Mesendoderm (in vitro differentiated cells): ENCODE data around the gene ALS2.

ENCODE experiments used
- DNase-seq: peaks from one replicate; pipeline ENCODE4 v3.0.0; 2013
- H2AK5ac ChIP-seq: 2 replicates; pipeline ENCODE4 v1.6.1; 2013; ENCODE audit warnings: low read length, inconsistent platforms
- H2BK120ac ChIP-seq: 2 replicates; pipeline ENCODE4 v1.6.1; 2013; ENCODE audit warnings: low read depth, mild to moderate bottlenecking, low read length, moderate library complexity, mixed read lengths
- H2BK15ac ChIP-seq: replicated peaks from 2 replicates; pipeline ENCODE4 v1.6.1; 2013; ENCODE audit warnings: low read depth, mild to moderate bottlenecking, moderate library complexity
- H2BK5ac ChIP-seq: 2 replicates; pipeline ENCODE4 v1.6.1; 2013; ENCODE audit warnings: low read length, inconsistent platforms
- H3K18ac ChIP-seq: 2 replicates; pipeline ENCODE4 v1.6.1; 2013; ENCODE audit warnings: mild to moderate bottlenecking, low read length, mixed read lengths
- H3K23ac ChIP-seq: one replicate; pipeline ENCODE4 v1.6.1; 2013; ENCODE audit warnings: low read length
- H3K27ac ChIP-seq: 2 replicates; pipeline ENCODE4 v1.5.1; 2013; ENCODE audit warnings: low read depth, mild to moderate bottlenecking, inconsistent platforms, low read length, moderate library complexity
- H3K27me3 ChIP-seq: 2 replicates; pipeline ENCODE4 v1.6.1; 2013; ENCODE audit warnings: low read length, control low read depth, mild to moderate bottlenecking, inconsistent platforms; ENCODE audit not compliant: insufficient read depth, poor library complexity
- H3K36me3 ChIP-seq: 2 replicates; pipeline ENCODE4 v1.6.1; 2013; ENCODE audit warnings: low read length, inconsistent platforms; ENCODE audit not compliant: control insufficient read depth, insufficient read depth
- H3K4ac ChIP-seq: one replicate; pipeline ENCODE4 v1.6.1; 2013; ENCODE audit warnings: low read depth, mild to moderate bottlenecking, low read length, moderate library complexity
- H3K4me1 ChIP-seq: 2 replicates; pipeline ENCODE4 v1.6.1; 2013; ENCODE audit warnings: low read depth, low read length, inconsistent platforms; ENCODE audit not compliant: control insufficient read depth
- H3K4me2 ChIP-seq: 2 replicates; pipeline ENCODE4 v1.6.1; 2013; ENCODE audit warnings: low read length
- H3K4me3 ChIP-seq: 2 replicates; pipeline ENCODE4 v1.5.1; 2013; ENCODE audit warnings: mild to moderate bottlenecking, low read length
- H3K56ac ChIP-seq: one replicate; pipeline ENCODE4 v1.6.1; 2013; ENCODE audit warnings: low read length
- H3K79me1 ChIP-seq: 2 replicates; pipeline ENCODE4 v1.6.1; 2013; ENCODE audit warnings: low read length, inconsistent platforms
- H3K79me2 ChIP-seq: 2 replicates; pipeline ENCODE4 v1.6.1; 2013; ENCODE audit warnings: mild to moderate bottlenecking, low read length; ENCODE audit not compliant: control insufficient read depth, insufficient read depth
- H3K9ac ChIP-seq: 2 replicates; pipeline ENCODE4 v1.6.1; 2013; ENCODE audit warnings: low read length, inconsistent platforms
- H4K5ac ChIP-seq: one replicate; pipeline ENCODE4 v1.6.1; 2013; ENCODE audit warnings: low read length
- H4K8ac ChIP-seq: one replicate; pipeline ENCODE4 v1.6.1; 2013; ENCODE audit warnings: low read depth, mild to moderate bottlenecking, control low read depth, low read length, moderate library complexity
- WGBS: extraction: QIAGEN DNeasy Blood & Tissue Kit; methylation state at CpG from one replicate; pipeline ENCODE4 v1.1.7; 2013; ENCODE audit warnings: low lambda C conversion rate, missing lambda C conversion rate; ENCODE audit not compliant: insufficient coverage; ENCODE audit errors: extremely low coverage; 5-methylcytosine and 5-hydroxymethylcytosine counted together

Gene ALS2

GRCh38 chr2:201784563-201784962 is 3.8 kb upstream of the ALS2 start:
- H3K9ac ChIP-seq = no peak overlapping the region
- H3K27me3 ChIP-seq = no peaks in the 10 kb centered on the region
- no peaks in the 10 kb centered on the region for H3K79me1 ChIP-seq
- peaks cover 7% of the 10 kb centered on the region for H3K79me2 ChIP-seq
- peaks cover 2% of the 10 kb centered on the region for H3K4me1 ChIP-seq
- H4K5ac ChIP-seq = no peak overlapping the region
- H4K8ac ChIP-seq = no peak overlapping the region
- no peak overlapping the region for H3K23ac ChIP-seq
- no peak for DNase-seq
- H2BK5ac ChIP-seq = no peak overlapping the region
- H3K27ac ChIP-seq = no peak overlapping the region
- H2BK15ac ChIP-seq = no peak overlapping the region
- no peak overlapping the region for H3K56ac ChIP-seq
- no peaks in the 10 kb centered on the region for H3K36me3 ChIP-seq
- no peak overlapping the region for H2AK5ac ChIP-seq
- no peak overlapping the region for H3K4me3 ChIP-seq
- WGBS = no CpG with 5 or more reads among the region's 1 CpG
- no peak overlapping the region for H3K4me2 ChIP-seq
- H2BK120ac ChIP-seq = no peak overlapping the region
- H3K18ac ChIP-seq = no peak overlapping the region
- H3K4ac ChIP-seq = no peak overlapping the region

GRCh38 chr2:201781557-201782051 is 871 bp upstream of the ALS2 start:
- H3K4me1 ChIP-seq = peaks cover 2% of the 10 kb centered on the region
- peak overlapping the region; percentile 95 for H3K56ac ChIP-seq
- no peak overlapping the region for H2BK15ac ChIP-seq
- no peaks in the 10 kb centered on the region for H3K36me3 ChIP-seq
- H3K79me1 ChIP-seq = no peaks in the 10 kb centered on the region
- H3K4me2 ChIP-seq = peak overlapping the region; percentile 79
- H2BK5ac ChIP-seq = no peak overlapping the region
- no peak overlapping the region for H2AK5ac ChIP-seq
- H3K27ac ChIP-seq = no peak overlapping the region
- peaks cover 16% of the 10 kb centered on the region for H3K79me2 ChIP-seq
- no peak overlapping the region for H3K23ac ChIP-seq
- H2BK120ac ChIP-seq = no peak overlapping the region
- peak overlapping the region; percentile 28 for H4K5ac ChIP-seq
- H3K18ac ChIP-seq = no peak overlapping the region
- peak overlapping the region; percentile 90 for H3K4me3 ChIP-seq
- H4K8ac ChIP-seq = peak overlapping the region; percentile 67
- no peak for DNase-seq
- no peak overlapping the region for H3K4ac ChIP-seq
- H3K9ac ChIP-seq = peak overlapping the region; percentile 58
- no CpG with 5 or more reads among the region's 15 CpGs for WGBS
- no peaks in the 10 kb centered on the region for H3K27me3 ChIP-seq

- H2BK5ac ChIP-seq = peak overlapping the region; percentile 20
- no peak overlapping the region for H2AK5ac ChIP-seq
- H3K4me2 ChIP-seq = peak overlapping the region; percentile 43
- no peak overlapping the region for H3K23ac ChIP-seq
- peak overlapping the region; percentile 93 for H3K27ac ChIP-seq
- no CpG with 5 or more reads among the region's 22 CpGs for WGBS
- H3K4ac ChIP-seq = no peak overlapping the region
- H3K18ac ChIP-seq = peak overlapping the region; percentile 77
- H3K4me3 ChIP-seq = peak overlapping the region; percentile 90
- no peak overlapping the region for H4K5ac ChIP-seq
- no peak overlapping the region for H2BK120ac ChIP-seq
- no peaks in the 10 kb centered on the region for H3K36me3 ChIP-seq
- peaks cover 18% of the 10 kb centered on the region for H3K79me2 ChIP-seq
- peak overlapping the region; percentile 93 for H3K9ac ChIP-seq
- no peaks in the 10 kb centered on the region for H3K27me3 ChIP-seq
- peaks cover 4% of the 10 kb centered on the region for H3K4me1 ChIP-seq
- H2BK15ac ChIP-seq = no peak overlapping the region
- H3K79me1 ChIP-seq = peaks cover 2% of the 10 kb centered on the region
- H3K56ac ChIP-seq = peak overlapping the region; percentile 95
- peak overlapping the region; percentile 58 for H4K8ac ChIP-seq
- no peak for DNase-seq
These were observed 646 bp downstream of the ALS2 start for GRCh38 chr2:201779901-201780673.

- no peak overlapping the region for H3K4me3 ChIP-seq
These were observed 2.9 kb downstream of the ALS2 start for GRCh38 chr2:201777869-201778268.

GRCh38 chr2:201777043-201777442 is 3.7 kb downstream of the ALS2 start:
- Histone ChIP-seq H3K4me1 (peaks cover 4% of the 10 kb centered on the region), H3K18ac (no peak overlapping the region), H2AK5ac (no peak overlapping the region), H3K27me3 (no peaks in the 10 kb centered on the region), H3K79me1 (peaks cover 9% of the 10 kb centered on the region), H3K56ac (no peak overlapping the region), H3K4ac (no peak overlapping the region), H3K4me3 (no peak overlapping the region), H3K23ac (no peak overlapping the region), H2BK120ac (no peak overlapping the region), H3K36me3 (no peaks in the 10 kb centered on the region), H4K8ac (no peak overlapping the region), H3K9ac (no peak overlapping the region), H3K27ac (no peak overlapping the region), H2BK5ac (no peak overlapping the region), H3K4me2 (no peak overlapping the region), H3K79me2 (peaks cover 21% of the 10 kb centered on the region), H4K5ac (no peak overlapping the region), H2BK15ac (no peak overlapping the region)
- peak; percentile 48 for DNase-seq

More at GRCh38 chr2:201777869-201778268, 2.9 kb downstream of the ALS2 start:
- Histone ChIP-seq H3K9ac (no peak overlapping the region), H2BK120ac (no peak overlapping the region), H2BK15ac (no peak overlapping the region), H3K27me3 (no peaks in the 10 kb centered on the region), H3K79me2 (peaks cover 21% of the 10 kb centered on the region), H2AK5ac (no peak overlapping the region), H3K27ac (no peak overlapping the region), H4K5ac (no peak overlapping the region), H3K4me2 (no peak overlapping the region), H3K36me3 (no peaks in the 10 kb centered on the region), H3K23ac (no peak overlapping the region), H3K4me1 (peaks cover 4% of the 10 kb centered on the region), H3K18ac (no peak overlapping the region), H3K4ac (no peak overlapping the region), H2BK5ac (no peak overlapping the region), H4K8ac (no peak overlapping the region), H3K79me1 (peaks cover 9% of the 10 kb centered on the region), H3K56ac (no peak overlapping the region)
- DNase-seq = no peak

GRCh38 chr2:201775326-201775725 is 5.4 kb downstream of the ALS2 start:
- H3K23ac ChIP-seq = no peak overlapping the region
- peaks cover 25% of the 10 kb centered on the region for H3K79me2 ChIP-seq
- peaks cover 2% of the 10 kb centered on the region for H3K4me1 ChIP-seq
- no peak overlapping the region for H3K56ac ChIP-seq
- no peak overlapping the region for H4K8ac ChIP-seq
- H3K79me1 ChIP-seq = peaks cover 13% of the 10 kb centered on the region
- no peak overlapping the region for H2BK15ac ChIP-seq
- no peak overlapping the region for H3K18ac ChIP-seq
- no peak overlapping the region for H3K4ac ChIP-seq
- H2BK5ac ChIP-seq = no peak overlapping the region
- no peak overlapping the region for H3K4me3 ChIP-seq
- no peak overlapping the region for H3K9ac ChIP-seq
- H2AK5ac ChIP-seq = no peak overlapping the region
- no peak overlapping the region for H2BK120ac ChIP-seq
- H4K5ac ChIP-seq = no peak overlapping the region
- DNase-seq = no peak
- H3K4me2 ChIP-seq = no peak overlapping the region
- WGBS = no CpG with 5 or more reads among the region's 1 CpG
- H3K36me3 ChIP-seq = no peaks in the 10 kb centered on the region
- no peak overlapping the region for H3K27ac ChIP-seq
- no peaks in the 10 kb centered on the region for H3K27me3 ChIP-seq
